Measurements from ENCODE around the gene LITAFD. TPM values are rescaled to one million over a fixed set of nuclear protein-coding genes. Genes with fewer than 3 reads are reported as not detected.
"Not testable (repeated sequence)": the region's sequence is repeated elsewhere in the genome, so short reads cannot be mapped to it uniquely, and the experiment has no call there.

Gene LITAFD
- total RNA-seq, 2 donors from 2014 or later: 0.75 TPM; not detected in 1

- Mint-ChIP-seq H3K27me3 (no peaks in the 10 kb centered on the region), H3K27ac (no peak overlapping the region), H3K4me1 (peaks cover 24% of the 10 kb centered on the region), H3K4me3 (no peak overlapping the region), H3K36me3 (ENCODE audit: low read depth) (peaks cover 4% of the 10 kb centered on the region)
- no peak for ATAC-seq
- no peak for DNase-seq
- H3K9me3 ChIP-seq (ENCODE audit: control insufficient read depth, low read length, poor library complexity, severe bottlenecking): no peaks in the 10 kb centered on the region
Measured at GRCh38 chr16:8872071-8872470, 10.1 kb upstream of the LITAFD start.

GRCh38 chr16:8872967-8873865, 8.9 kb upstream of the LITAFD start:
- Mint-ChIP-seq H3K4me1 (peaks cover 15% of the 10 kb centered on the region), H3K27ac (peak overlapping the region; percentile 21)
- ATAC-seq: no peak

GRCh38 chr16:8873866-8874195, 8.3 kb upstream of the LITAFD start:
- ATAC-seq; H3K36me3 Mint-ChIP-seq (ENCODE audit: low read depth); H3K27me3 Mint-ChIP-seq; H3K9me3 ChIP-seq (ENCODE audit: control insufficient read depth, low read length, poor library complexity, severe bottlenecking); DNase-seq; H3K4me3 Mint-ChIP-seq: not testable (repeated sequence)
- Mint-ChIP-seq H3K4me1 (peaks cover 15% of the 10 kb centered on the region), H3K27ac (peak overlapping the region; percentile 21)

More at GRCh38 chr16:8872967-8873865, 8.9 kb upstream of the LITAFD start:
- DNase-seq: no peak
- Mint-ChIP-seq H3K36me3 (ENCODE audit: low read depth) (no peaks in the 10 kb centered on the region), H3K4me3 (no peak overlapping the region), H3K27me3 (no peaks in the 10 kb centered on the region)
- no peaks in the 10 kb centered on the region for H3K9me3 ChIP-seq (ENCODE audit: control insufficient read depth, low read length, poor library complexity, severe bottlenecking)

- Mint-ChIP-seq H3K4me3 (no peak overlapping the region), H3K4me1 (peaks cover 11% of the 10 kb centered on the region), H3K27ac (no peak overlapping the region), H3K27me3 (no peaks in the 10 kb centered on the region), H3K36me3 (ENCODE audit: low read depth) (no peaks in the 10 kb centered on the region)
- H3K9me3 ChIP-seq (ENCODE audit: control insufficient read depth, low read length, poor library complexity, severe bottlenecking): no peaks in the 10 kb centered on the region
- DNase-seq (no peak), ATAC-seq (no peak)
Measured at GRCh38 chr16:8874388-8874787, 7.8 kb upstream of the LITAFD start.

GRCh38 chr16:8875317-8875716, 6.8 kb upstream of the LITAFD start:
- ATAC-seq; H3K36me3 Mint-ChIP-seq (ENCODE audit: low read depth); H3K27ac Mint-ChIP-seq; H3K27me3 Mint-ChIP-seq; H3K4me3 Mint-ChIP-seq; DNase-seq; H3K9me3 ChIP-seq (ENCODE audit: control insufficient read depth, low read length, poor library complexity, severe bottlenecking): not testable (repeated sequence)
- H3K4me1 Mint-ChIP-seq: peaks cover 13% of the 10 kb centered on the region

- ATAC-seq (peak; percentile 67), DNase-seq (no peak)
- H3K4me1 Mint-ChIP-seq: peaks cover 9% of the 10 kb centered on the region
- no peaks in the 10 kb centered on the region for H3K36me3 Mint-ChIP-seq (ENCODE audit: low read depth)
- H3K27ac Mint-ChIP-seq: no peak overlapping the region
- no peaks in the 10 kb centered on the region for H3K9me3 ChIP-seq (ENCODE audit: control insufficient read depth, low read length, poor library complexity, severe bottlenecking)
- peak overlapping the region; percentile 47 for H3K4me3 Mint-ChIP-seq
- H3K27me3 Mint-ChIP-seq: no peaks in the 10 kb centered on the region
Measured at GRCh38 chr16:8877894-8878522, 4.1 kb upstream of the LITAFD start.

GRCh38 chr16:8878523-8878911, 3.6 kb upstream of the LITAFD start:
- peaks cover 9% of the 10 kb centered on the region for H3K4me1 Mint-ChIP-seq
- ATAC-seq (no peak), DNase-seq (no peak)
- H3K27me3 Mint-ChIP-seq: no peaks in the 10 kb centered on the region
- H3K27ac Mint-ChIP-seq: no peak overlapping the region
- no peak overlapping the region for H3K4me3 Mint-ChIP-seq
- H3K9me3 ChIP-seq (ENCODE audit: control insufficient read depth, low read length, poor library complexity, severe bottlenecking): no peaks in the 10 kb centered on the region
- H3K36me3 Mint-ChIP-seq (ENCODE audit: low read depth): no peaks in the 10 kb centered on the region

GRCh38 chr16:8880839-8881510, 1.2 kb upstream of the LITAFD start:
- Mint-ChIP-seq H3K36me3 (ENCODE audit: low read depth) (no peaks in the 10 kb centered on the region), H3K4me3 (no peak overlapping the region), H3K27me3 (peaks cover 7% of the 10 kb centered on the region), H3K27ac (peak overlapping the region; percentile 8), H3K4me1 (peaks cover 16% of the 10 kb centered on the region)
- DNase-seq (no peak), ATAC-seq (no peak)
- H3K9me3 ChIP-seq (ENCODE audit: control insufficient read depth, low read length, poor library complexity, severe bottlenecking): no peaks in the 10 kb centered on the region

- no peak for ATAC-seq
Measured at GRCh38 chr16:8882725-8883377, 700 bp downstream of the LITAFD start.

GRCh38 chr16:8885674-8886592, 3.8 kb downstream of the LITAFD start:
- H3K27ac Mint-ChIP-seq: peak overlapping the region; percentile 86
- H3K4me1 Mint-ChIP-seq: peaks cover 15% of the 10 kb centered on the region
- H3K36me3 Mint-ChIP-seq (ENCODE audit: low read depth): peaks cover 2% of the 10 kb centered on the region
- no peaks in the 10 kb centered on the region for H3K9me3 ChIP-seq (ENCODE audit: control insufficient read depth, low read length, poor library complexity, severe bottlenecking)
- peaks cover 13% of the 10 kb centered on the region for H3K27me3 Mint-ChIP-seq
- DNase-seq: no peak
- ATAC-seq: no peak
- peak overlapping the region; percentile 63 for H3K4me3 Mint-ChIP-seq

More at GRCh38 chr16:8882725-8883377, 700 bp downstream of the LITAFD start:
- Mint-ChIP-seq H3K4me3 (no peak overlapping the region), H3K27me3 (peaks cover 13% of the 10 kb centered on the region), H3K4me1 (peaks cover 19% of the 10 kb centered on the region), H3K27ac (no peak overlapping the region), H3K36me3 (ENCODE audit: low read depth) (peaks cover 2% of the 10 kb centered on the region)
- DNase-seq: no peak
- no peaks in the 10 kb centered on the region for H3K9me3 ChIP-seq (ENCODE audit: control insufficient read depth, low read length, poor library complexity, severe bottlenecking)

- Mint-ChIP-seq H3K27me3 (peaks cover 13% of the 10 kb centered on the region), H3K4me1 (peaks cover 22% of the 10 kb centered on the region), H3K27ac (peak overlapping the region; percentile 86), H3K36me3 (ENCODE audit: low read depth) (peaks cover 2% of the 10 kb centered on the region), H3K4me3 (peak overlapping the region; percentile 49)
- DNase-seq (no peak), ATAC-seq (no peak)
- no peaks in the 10 kb centered on the region for H3K9me3 ChIP-seq (ENCODE audit: control insufficient read depth, low read length, poor library complexity, severe bottlenecking)
Measured at GRCh38 chr16:8886593-8887430, 4.7 kb downstream of the LITAFD start.

- no peak for ATAC-seq
- peaks cover 2% of the 10 kb centered on the region for H3K36me3 Mint-ChIP-seq (ENCODE audit: low read depth)
- DNase-seq: no peak
- H3K4me3 Mint-ChIP-seq: peak overlapping the region; percentile 49
- H3K9me3 ChIP-seq (ENCODE audit: control insufficient read depth, low read length, poor library complexity, severe bottlenecking): no peaks in the 10 kb centered on the region
- H3K27me3 Mint-ChIP-seq: peaks cover 13% of the 10 kb centered on the region
- H3K4me1 Mint-ChIP-seq: peaks cover 25% of the 10 kb centered on the region
- peak overlapping the region; percentile 86 for H3K27ac Mint-ChIP-seq
Measured at GRCh38 chr16:8887431-8887765, 5.2 kb downstream of the LITAFD start.

All from T-helper 17 cell (primary cell).